ENCODE measurements around the gene ZNF282.

DNA sequence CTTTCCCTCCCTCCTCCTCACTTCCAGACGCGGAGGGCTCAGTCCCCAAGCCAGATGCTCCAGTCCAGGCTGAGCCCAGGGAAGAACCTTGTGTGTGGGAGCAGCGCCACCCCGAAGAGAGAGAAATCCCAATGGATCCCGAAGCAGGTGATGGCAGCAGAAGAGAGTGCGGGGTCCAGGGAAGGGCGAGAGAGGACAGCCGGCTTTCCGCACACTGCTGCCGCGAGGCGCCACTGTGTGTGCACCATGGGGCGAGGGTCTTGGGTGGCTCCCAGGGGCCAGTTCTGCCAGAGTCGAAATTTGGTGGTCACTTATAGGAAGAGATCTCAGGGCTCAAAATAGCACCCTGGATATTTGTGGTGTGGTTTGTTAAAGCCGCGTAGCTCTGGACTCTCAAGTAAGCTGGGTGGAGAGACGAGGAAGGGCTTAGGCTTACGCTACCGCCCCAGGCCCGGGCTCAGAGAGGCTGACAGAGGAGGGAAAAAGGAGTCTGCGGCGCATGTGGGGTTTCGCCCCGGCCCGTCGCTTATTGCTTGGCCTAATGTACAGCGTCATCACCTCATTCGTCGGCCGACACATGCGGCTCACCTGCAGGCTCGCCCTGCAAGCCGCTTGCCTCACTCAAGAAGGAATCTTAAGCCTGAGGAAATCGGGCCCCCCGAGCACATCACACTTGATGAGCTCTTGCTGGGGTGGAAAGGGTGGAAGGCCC lies 12.1 kb downstream of the ZNF282 start:
- TF ChIP-seq EP300 (IDR thresholded peaks at IDR 0.05), result no peak
- TF ChIP-seq, protein P1, sequence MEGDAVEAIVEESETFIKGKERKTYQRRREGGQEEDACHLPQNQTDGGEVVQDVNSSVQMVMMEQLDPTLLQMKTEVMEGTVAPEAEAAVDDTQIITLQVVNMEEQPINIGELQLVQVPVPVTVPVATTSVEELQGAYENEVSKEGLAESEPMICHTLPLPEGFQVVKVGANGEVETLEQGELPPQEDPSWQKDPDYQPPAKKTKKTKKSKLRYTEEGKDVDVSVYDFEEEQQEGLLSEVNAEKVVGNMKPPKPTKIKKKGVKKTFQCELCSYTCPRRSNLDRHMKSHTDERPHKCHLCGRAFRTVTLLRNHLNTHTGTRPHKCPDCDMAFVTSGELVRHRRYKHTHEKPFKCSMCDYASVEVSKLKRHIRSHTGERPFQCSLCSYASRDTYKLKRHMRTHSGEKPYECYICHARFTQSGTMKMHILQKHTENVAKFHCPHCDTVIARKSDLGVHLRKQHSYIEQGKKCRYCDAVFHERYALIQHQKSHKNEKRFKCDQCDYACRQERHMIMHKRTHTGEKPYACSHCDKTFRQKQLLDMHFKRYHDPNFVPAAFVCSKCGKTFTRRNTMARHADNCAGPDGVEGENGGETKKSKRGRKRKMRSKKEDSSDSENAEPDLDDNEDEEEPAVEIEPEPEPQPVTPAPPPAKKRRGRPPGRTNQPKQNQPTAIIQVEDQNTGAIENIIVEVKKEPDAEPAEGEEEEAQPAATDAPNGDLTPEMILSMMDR (IDR thresholded peaks at IDR 0.05), result no peak

Data from tibial nerve (tissue), 4 donors.